ENCODE measurements around the gene NECTIN1.

GRCh38 chr11:119666061-119666460 lies 62.9 kb downstream of the NECTIN1 start:
- no peak for TF ChIP-seq POLR2A (IDR thresholded peaks at IDR 0.05)
- no peak for TF ChIP-seq EP300 (IDR thresholded peaks at IDR 0.05)
- TF ChIP-seq CTCF (IDR thresholded peaks at IDR 0.05), result no peak

Data from upper lobe of left lung (tissue), 4 donors.